RWPE2 (cell line): ENCODE data around the gene FOXP2.

Experiments used
- ATAC-seq: fragments of 200-7000 bp; cut with Tn5 transposase; 3 replicates; pipeline ENCODE4 v1.9.1; 2021; ENCODE audit warnings: low read depth
- DNase-seq: peaks from one replicate; pipeline ENCODE4 v3.0.0-alpha.2; 2020; ENCODE audit warnings: low spot score
- H3K27ac ChIP-seq: fragments of 450-650 bp; 2 replicates; pipeline ENCODE4 v1.5.1; 2017; ENCODE audit warnings: mild to moderate bottlenecking; ENCODE audit not compliant: poor library complexity, severe bottlenecking
- H3K27me3 ChIP-seq: fragments of 250-450 bp; sonication (Bioruptor Pico); 2 replicates; pipeline ENCODE4 v1.5.1; 2021; ENCODE audit warnings: mild to moderate bottlenecking, moderate library complexity; ENCODE audit not compliant: insufficient read depth, poor library complexity, severe bottlenecking
- H3K36me3 ChIP-seq: fragments of 250-450 bp; sonication (Bioruptor Pico); 2 replicates; pipeline ENCODE4 v1.5.1; 2020; ENCODE audit warnings: low read depth, mild to moderate bottlenecking, moderate library complexity
- H3K4me1 ChIP-seq: fragments of 250-450 bp; sonication (Bioruptor Pico); 2 replicates; pipeline ENCODE4 v1.5.1; 2021; ENCODE audit warnings: mild to moderate bottlenecking, moderate library complexity; ENCODE audit not compliant: insufficient read depth, poor library complexity, severe bottlenecking
- H3K4me3 ChIP-seq: fragments of 250-450 bp; sonication (Bioruptor Pico); 2 replicates; pipeline ENCODE4 v1.5.1; 2021; ENCODE audit warnings: mild to moderate bottlenecking, moderate library complexity; ENCODE audit not compliant: severe bottlenecking
- H3K9me3 ChIP-seq: fragments of 250-450 bp; sonication (Bioruptor Pico); 2 replicates; pipeline ENCODE4 v1.5.1; 2021; ENCODE audit warnings: mild to moderate bottlenecking, moderate library complexity; ENCODE audit not compliant: severe bottlenecking
- TF ChIP-seq, protein P1 (sequence below): fragments of 450-650 bp; IDR thresholded peaks from one replicate; pipeline ENCODE4 v1.5.1; 2017; ENCODE audit warnings: mild to moderate bottlenecking, moderate library complexity; ENCODE audit not compliant: poor library complexity, severe bottlenecking

Gene FOXP2

DNA sequence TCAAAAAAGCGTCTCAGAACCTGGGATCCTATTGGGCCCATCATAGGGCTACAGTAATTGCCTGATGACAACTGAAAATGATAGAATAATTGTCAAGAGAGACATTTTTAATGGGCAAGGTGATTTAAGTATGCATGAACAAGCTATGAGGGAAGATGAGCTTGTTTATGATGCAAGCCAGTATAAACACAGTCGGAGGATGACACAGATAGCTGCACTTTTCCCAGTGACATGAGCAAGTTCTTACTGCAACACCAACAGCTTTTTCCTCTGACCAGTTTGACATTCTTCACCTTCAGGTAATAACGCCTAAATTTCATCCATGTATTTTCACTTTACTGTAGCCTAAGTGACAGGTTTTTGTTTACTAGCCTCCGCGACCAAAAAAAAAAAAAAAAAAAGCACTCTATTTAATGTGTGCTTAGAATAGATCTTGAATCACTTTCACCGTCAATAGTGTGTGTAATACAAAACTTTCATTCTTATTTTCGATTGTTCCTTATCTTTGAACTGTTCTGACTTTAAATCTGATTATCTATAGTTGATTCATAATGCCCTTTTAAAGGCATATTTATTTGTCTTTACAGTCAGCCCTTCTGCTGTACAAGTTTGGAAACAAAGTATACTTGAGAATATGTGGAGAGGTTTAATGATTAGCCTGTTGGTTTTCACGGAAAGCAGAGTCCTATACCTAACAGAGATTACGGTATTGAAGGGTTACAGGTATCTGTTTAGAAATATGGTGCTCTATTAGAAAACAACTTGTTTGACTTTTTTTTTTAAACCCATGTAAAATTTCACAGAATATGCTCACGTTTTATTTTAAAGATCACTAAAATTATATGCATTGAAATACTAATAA lies 1.7 kb downstream of the FOXP2 start:
- Histone ChIP-seq H3K27me3 (peaks cover 39% of the 10 kb centered on the region), H3K36me3 (no peaks in the 10 kb centered on the region), H3K27ac (no peak overlapping the region), H3K4me1 (no peaks in the 10 kb centered on the region), H3K4me3 (no peak overlapping the region), H3K9me3 (no peaks in the 10 kb centered on the region)
- TF ChIP-seq, protein P1, sequence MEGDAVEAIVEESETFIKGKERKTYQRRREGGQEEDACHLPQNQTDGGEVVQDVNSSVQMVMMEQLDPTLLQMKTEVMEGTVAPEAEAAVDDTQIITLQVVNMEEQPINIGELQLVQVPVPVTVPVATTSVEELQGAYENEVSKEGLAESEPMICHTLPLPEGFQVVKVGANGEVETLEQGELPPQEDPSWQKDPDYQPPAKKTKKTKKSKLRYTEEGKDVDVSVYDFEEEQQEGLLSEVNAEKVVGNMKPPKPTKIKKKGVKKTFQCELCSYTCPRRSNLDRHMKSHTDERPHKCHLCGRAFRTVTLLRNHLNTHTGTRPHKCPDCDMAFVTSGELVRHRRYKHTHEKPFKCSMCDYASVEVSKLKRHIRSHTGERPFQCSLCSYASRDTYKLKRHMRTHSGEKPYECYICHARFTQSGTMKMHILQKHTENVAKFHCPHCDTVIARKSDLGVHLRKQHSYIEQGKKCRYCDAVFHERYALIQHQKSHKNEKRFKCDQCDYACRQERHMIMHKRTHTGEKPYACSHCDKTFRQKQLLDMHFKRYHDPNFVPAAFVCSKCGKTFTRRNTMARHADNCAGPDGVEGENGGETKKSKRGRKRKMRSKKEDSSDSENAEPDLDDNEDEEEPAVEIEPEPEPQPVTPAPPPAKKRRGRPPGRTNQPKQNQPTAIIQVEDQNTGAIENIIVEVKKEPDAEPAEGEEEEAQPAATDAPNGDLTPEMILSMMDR: no peak
- no peak for ATAC-seq
- DNase-seq: no peak

DNA sequence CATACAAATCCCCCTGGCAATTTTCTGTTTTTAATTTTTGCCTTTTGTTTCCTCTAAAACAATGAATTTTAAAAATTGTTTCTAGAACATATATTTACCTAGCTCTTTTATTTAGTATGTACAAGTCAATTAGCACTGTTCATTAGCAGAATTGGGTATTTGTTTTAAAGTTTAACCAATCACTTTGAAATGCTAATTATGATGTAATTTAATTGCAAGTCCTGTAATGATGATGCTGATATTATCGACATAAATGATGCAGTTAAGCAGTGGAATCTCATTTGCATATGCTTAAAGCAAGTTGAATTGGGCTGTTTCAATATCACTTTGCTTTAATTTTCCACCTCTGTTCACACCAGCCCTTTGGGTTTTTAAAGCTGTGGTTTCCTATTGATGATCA lies 2.7 kb downstream of the FOXP2 start:
- Histone ChIP-seq H3K27me3 (peaks cover 39% of the 10 kb centered on the region), H3K4me3 (no peak overlapping the region), H3K27ac (no peak overlapping the region), H3K36me3 (no peaks in the 10 kb centered on the region), H3K9me3 (no peaks in the 10 kb centered on the region), H3K4me1 (no peaks in the 10 kb centered on the region)
- DNase-seq (no peak), ATAC-seq (no peak)
- TF ChIP-seq, protein P1: no peak

DNA sequence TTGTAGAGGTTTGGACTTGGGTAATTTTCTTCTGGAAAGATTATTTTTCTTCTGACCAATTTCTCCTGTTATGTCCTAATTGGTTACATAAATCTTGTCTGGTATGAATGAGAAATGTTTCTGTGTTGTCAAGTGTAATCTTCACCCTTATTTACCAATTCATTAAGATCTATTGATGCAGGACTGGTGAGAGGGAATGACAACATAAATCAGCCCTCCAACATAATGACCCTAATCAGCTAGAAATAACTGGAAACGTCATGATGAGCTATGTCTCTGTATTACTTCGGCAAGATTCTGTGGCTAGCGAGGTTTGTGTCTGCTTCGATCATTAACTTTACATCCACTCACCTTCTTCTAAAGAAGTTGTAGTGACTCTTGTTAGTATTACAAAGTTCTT lies 3.5 kb downstream of the FOXP2 start:
- no peak for DNase-seq
- ATAC-seq: no peak
- H3K27me3 ChIP-seq: peaks cover 36% of the 10 kb centered on the region

DNA sequence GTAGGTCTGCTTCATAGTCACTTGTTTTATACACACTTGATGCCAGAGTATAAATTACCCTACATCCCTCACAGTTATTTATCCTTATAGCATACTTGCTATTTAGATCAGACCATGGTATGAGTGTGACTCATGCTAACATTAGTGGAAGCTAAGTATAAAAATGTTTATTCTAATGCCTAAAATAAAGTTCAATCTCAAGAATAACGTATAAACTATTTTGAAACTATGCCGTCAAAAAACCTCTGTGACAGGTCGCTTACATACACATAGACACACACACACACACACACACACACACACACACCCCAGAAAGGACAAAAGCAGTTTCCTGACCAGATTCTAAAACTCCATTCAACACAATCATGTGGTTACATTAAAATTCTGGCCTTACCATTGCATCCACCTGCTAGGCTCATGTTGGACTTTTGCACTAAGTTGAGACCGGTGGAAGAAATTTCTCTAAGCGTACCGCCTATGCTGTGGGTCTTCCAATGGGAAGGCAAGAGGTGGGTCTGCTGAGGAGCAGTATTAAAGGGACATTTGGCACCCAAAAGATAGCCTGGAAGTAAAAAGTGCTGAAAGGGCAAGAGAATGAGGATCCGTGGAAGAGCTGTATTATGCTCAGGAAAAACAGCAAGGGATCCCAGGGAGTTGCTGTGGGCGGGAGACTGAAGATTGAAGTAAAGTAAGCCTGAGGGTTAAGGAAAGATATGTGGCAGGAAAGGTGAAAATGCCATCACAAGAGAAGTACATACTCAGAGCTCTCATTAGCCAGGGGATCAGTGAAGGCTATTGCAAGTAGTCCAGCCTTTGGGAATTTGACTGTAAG lies 5.0 kb downstream of the FOXP2 start:
- Histone ChIP-seq H3K27ac (no peak overlapping the region), H3K4me1 (no peaks in the 10 kb centered on the region), H3K27me3 (peaks cover 23% of the 10 kb centered on the region), H3K4me3 (no peak overlapping the region), H3K9me3 (no peaks in the 10 kb centered on the region), H3K36me3 (no peaks in the 10 kb centered on the region)
- ATAC-seq: no peak
- TF ChIP-seq, protein P1: no peak
- DNase-seq: no peak

More for the DNA sequence above, 3.5 kb downstream of the FOXP2 start:
- H3K36me3 ChIP-seq: no peaks in the 10 kb centered on the region
- H3K4me1 ChIP-seq: no peaks in the 10 kb centered on the region
- TF ChIP-seq, protein P1: no peak
- H3K9me3 ChIP-seq: no peaks in the 10 kb centered on the region
- no peak overlapping the region for H3K4me3 ChIP-seq
- H3K27ac ChIP-seq: no peak overlapping the region
